Measurements from ENCODE around the gene ZNHIT6. TPM values are rescaled to one million over a fixed set of nuclear protein-coding genes. Genes with fewer than 3 reads are reported as not detected.

ZNHIT6 gene
- polyA plus RNA-seq, 10 donors, result 16.4 to 23.7 (median 20.8) TPM

Other genes starting within 250 kb of the ZNHIT6 start
- gene DDAH1, start 243.3 kb downstream of the ZNHIT6 start, polyA plus RNA-seq (ENCODE audit: insufficient read length in 10 of 10), result 10 to 100 TPM; 44.4 to 80.0 (median 57.3) TPM
- 100 to 1,000 TPM in 5 of 10 donors, 10 to 100 TPM in 5; 33.8 to 168 (median 97.6) TPM for gene CCN1, start 127.7 kb downstream of the ZNHIT6 start, polyA plus RNA-seq (ENCODE audit: insufficient read length in 10 of 10)